Mammary epithelial cell (primary cell): ENCODE data around the gene GOT2.

Experiments used
- EZH2 ChIP-seq: IDR thresholded peaks from 2 replicates; pipeline ENCODE4 v1.6.1; 2012; ENCODE audit warnings: low read length, inconsistent platforms, borderline replicate concordance
- TF ChIP-seq, protein P1 (sequence below), 2 donors: IDR thresholded peaks in 1 of 2; conservative IDR thresholded peaks in 1 of 2; 2 replicates each; pipeline ENCODE4 v1.5.1; 2011 to 2012; ENCODE audit warnings: inconsistent platforms in 2 of 2, low read length in 2 of 2, mild to moderate bottlenecking in 2 of 2, control low read depth in 1 of 2, low read depth in 1 of 2; ENCODE audit not compliant: insufficient read depth in 1 of 2; ENCODE audit errors: extremely low read depth in 1 of 2

DNA sequence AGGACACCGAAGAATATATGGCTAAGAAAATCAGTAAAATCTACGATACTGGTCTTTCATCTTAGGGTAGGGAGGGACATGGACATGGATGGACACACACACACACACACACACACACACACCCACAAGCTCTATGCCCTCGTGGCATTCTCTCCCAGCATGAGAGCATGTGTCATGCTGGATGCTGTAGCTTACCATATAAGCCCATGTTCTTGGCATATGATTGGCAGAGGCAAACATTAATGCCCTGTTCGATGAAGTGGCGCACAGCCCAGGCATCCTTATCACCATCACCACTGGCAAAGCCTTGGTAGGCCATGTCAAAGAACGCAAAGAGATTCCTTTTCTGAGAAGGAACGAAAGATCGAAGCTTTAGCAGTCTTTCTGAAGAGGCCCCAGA is 17.6 kb downstream of the GOT2 start:
- TF ChIP-seq, protein P1, sequence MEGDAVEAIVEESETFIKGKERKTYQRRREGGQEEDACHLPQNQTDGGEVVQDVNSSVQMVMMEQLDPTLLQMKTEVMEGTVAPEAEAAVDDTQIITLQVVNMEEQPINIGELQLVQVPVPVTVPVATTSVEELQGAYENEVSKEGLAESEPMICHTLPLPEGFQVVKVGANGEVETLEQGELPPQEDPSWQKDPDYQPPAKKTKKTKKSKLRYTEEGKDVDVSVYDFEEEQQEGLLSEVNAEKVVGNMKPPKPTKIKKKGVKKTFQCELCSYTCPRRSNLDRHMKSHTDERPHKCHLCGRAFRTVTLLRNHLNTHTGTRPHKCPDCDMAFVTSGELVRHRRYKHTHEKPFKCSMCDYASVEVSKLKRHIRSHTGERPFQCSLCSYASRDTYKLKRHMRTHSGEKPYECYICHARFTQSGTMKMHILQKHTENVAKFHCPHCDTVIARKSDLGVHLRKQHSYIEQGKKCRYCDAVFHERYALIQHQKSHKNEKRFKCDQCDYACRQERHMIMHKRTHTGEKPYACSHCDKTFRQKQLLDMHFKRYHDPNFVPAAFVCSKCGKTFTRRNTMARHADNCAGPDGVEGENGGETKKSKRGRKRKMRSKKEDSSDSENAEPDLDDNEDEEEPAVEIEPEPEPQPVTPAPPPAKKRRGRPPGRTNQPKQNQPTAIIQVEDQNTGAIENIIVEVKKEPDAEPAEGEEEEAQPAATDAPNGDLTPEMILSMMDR (conservative IDR thresholded peaks at IDR 0.05 in 1 of 2, IDR thresholded peaks at IDR 0.05 in 1 of 2; ENCODE audit: extremely low read depth in 1 of 2, insufficient read depth in 1 of 2, low read depth in 1 of 2, low read length in 2 of 2): no peak
- no peak for TF ChIP-seq EZH2
